ENCODE results near the gene NR3C1. TPM values are rescaled to one million over a fixed set of nuclear protein-coding genes. Genes with fewer than 3 reads are reported as not detected.

NR3C1 gene
- total RNA-seq, 1 experiment from 2014 or later = 16.0 TPM

GRCh38 chr5:143233031-143233430 is 170.5 kb downstream of the NR3C1 start:
- H3K9me2 ChIP-seq (ENCODE audit: insufficient read depth) = no peaks in the 10 kb centered on the region
- no peaks in the 10 kb centered on the region for H3K79me2 ChIP-seq (ENCODE audit: insufficient read depth, low read length)
- no peaks in the 10 kb centered on the region for H3K9me3 ChIP-seq (ENCODE audit: control insufficient read depth in 1 of 2, insufficient read depth in 1 of 2, low read depth in 1 of 2, low read length in 2 of 2)
- RAD21 ChIA-PET (ENCODE audit: low non-redundant PET in 1 of 2, low total read pairs in 2 of 2, uncharacterized antibody in 2 of 2, unreplicated experiment in 2 of 2) = no interaction called here
- ATAC-seq = no peak
- H3K36me3 ChIP-seq (ENCODE audit: control insufficient read depth in 1 of 2, insufficient read depth in 2 of 2, low read length in 2 of 2) = no peaks in the 10 kb centered on the region
- H3K4me2 ChIP-seq (ENCODE audit: low read length) = no peak overlapping the region
- H4K20me1 ChIP-seq (ENCODE audit: insufficient read depth) = no peaks in the 10 kb centered on the region
- H2AFZ ChIP-seq (ENCODE audit: low read depth, low read length, poor library complexity, severe bottlenecking) = no peak overlapping the region
- no peaks in the 10 kb centered on the region for H3K27me3 ChIP-seq (ENCODE audit: insufficient read depth, low read length)
- CTCF ChIA-PET = no interaction called here
- no TSS peak for BruUV-seq (replicated peaks)
- DNase-seq (ENCODE audit: low read depth, low spot score) = no peak
- no peak overlapping the region for H3K9ac ChIP-seq (ENCODE audit: low read length)
- H3K4me3 ChIP-seq (replicated peaks in 1 of 2; ENCODE audit: low read depth in 1 of 2, low read length in 2 of 2) = no peak overlapping the region
- H3K4me1 ChIP-seq (ENCODE audit: control insufficient read depth in 1 of 2, insufficient read depth in 2 of 2, low read length in 2 of 2) = peaks cover 0 to 16% of the 10 kb centered on the region in 2 experiments; a peak in 1 of 4 replicates
- POLR2A ChIA-PET = no interaction called here
- TF ChIP-seq CTCF (IDR thresholded peaks at IDR 0.05 in 2 of 3, conservative IDR thresholded peaks at IDR 0.05 in 1 of 3; ENCODE audit: borderline replicate concordance in 1 of 3, insufficient read depth in 1 of 3, low read depth in 2 of 3, low read length in 2 of 3) = no peak
- TF ChIP-seq ZBTB33 (IDR thresholded peaks at IDR 0.05; ENCODE audit: extremely low read depth, insufficient replicate concordance, low read length) = no peak
- TF ChIP-seq EGR1 (IDR thresholded peaks at IDR 0.05; ENCODE audit: low read depth) = no peak
- no peak for TF ChIP-seq EZH2 (IDR thresholded peaks at IDR 0.05)
- TF ChIP-seq SP1 (IDR thresholded peaks at IDR 0.05; ENCODE audit: low read depth) = no peak
- H3K27ac ChIP-seq (ENCODE audit: low read depth, low read length) = no peak overlapping the region
- intact Hi-C loops (cut with micrococcal nuclease) = no loop called here

All from HCT116 (cell line).